ENCODE data around the gene ADAM22.

The ADAM22 gene

DNA sequence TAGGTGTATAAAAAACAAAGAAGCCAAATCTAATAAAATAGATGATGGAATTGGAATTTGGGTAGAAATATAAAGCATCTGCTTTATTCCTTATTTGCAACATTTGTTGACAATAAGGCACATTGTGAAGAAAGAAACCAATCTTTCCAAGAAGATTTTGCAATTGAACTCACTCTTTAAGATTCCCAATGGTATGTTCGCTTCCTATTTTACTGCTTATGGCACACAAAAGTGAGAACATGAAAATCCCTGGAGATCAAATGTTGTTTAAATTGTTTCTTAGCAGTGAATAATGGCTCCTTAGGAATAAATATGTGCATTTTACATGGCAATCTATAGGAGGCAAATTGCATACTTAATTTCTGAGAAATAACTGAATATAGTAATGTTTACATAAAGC lies 84.5 kb downstream of the ADAM22 start:
- Histone ChIP-seq H3K36me3 (no peaks in the 10 kb centered on the region), H3K27me3 (no peaks in the 10 kb centered on the region), H3K9me3 (no peaks in the 10 kb centered on the region), H3K4me1 (no peaks in the 10 kb centered on the region), H3K4me3 (ENCODE audit: low read depth, low read length) (no peak overlapping the region)
- no peak for DNase-seq
- TF ChIP-seq, protein P1, sequence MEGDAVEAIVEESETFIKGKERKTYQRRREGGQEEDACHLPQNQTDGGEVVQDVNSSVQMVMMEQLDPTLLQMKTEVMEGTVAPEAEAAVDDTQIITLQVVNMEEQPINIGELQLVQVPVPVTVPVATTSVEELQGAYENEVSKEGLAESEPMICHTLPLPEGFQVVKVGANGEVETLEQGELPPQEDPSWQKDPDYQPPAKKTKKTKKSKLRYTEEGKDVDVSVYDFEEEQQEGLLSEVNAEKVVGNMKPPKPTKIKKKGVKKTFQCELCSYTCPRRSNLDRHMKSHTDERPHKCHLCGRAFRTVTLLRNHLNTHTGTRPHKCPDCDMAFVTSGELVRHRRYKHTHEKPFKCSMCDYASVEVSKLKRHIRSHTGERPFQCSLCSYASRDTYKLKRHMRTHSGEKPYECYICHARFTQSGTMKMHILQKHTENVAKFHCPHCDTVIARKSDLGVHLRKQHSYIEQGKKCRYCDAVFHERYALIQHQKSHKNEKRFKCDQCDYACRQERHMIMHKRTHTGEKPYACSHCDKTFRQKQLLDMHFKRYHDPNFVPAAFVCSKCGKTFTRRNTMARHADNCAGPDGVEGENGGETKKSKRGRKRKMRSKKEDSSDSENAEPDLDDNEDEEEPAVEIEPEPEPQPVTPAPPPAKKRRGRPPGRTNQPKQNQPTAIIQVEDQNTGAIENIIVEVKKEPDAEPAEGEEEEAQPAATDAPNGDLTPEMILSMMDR (IDR thresholded peaks at IDR 0.05; ENCODE audit: low read depth, low read length), result no peak

DNA sequence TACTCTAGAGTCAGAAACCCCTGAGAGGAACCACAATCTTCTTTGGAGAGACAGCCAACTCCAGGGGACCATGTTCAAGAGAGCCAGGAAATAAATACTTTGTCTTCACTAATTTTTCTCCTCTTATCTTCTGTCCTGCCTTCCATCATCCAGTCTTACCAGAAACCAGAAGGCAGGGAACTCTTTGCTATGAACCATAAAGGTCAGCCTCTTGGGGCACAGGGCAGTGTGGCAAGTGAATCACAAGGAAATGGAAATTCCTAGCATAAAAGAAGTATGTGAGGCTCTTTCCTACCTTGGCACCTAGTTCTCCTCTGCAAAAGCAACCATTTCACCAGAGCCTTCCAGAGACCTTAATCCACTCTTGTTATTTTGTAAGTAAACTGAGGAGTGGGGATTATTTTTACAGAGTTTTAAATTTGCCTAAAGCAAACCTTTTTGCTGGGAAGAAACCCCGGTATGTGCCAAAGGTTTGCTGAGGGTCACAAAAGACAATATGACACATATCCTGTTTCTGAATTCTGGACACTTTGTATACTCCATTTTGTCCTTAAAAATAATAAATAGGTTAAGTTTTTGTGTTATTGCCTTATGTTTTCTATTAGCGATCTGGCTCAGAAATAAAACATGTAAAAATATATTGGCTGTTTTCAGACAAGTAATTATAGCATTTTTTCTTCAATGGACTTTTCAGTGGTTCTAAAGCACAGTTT lies 87.1 kb downstream of the ADAM22 start:
- Histone ChIP-seq H3K27me3 (no peaks in the 10 kb centered on the region), H3K9me3 (no peaks in the 10 kb centered on the region), H3K4me3 (ENCODE audit: low read depth, low read length) (no peak overlapping the region), H3K36me3 (no peaks in the 10 kb centered on the region), H3K4me1 (no peaks in the 10 kb centered on the region)
- DNase-seq, result no peak
- TF ChIP-seq, protein P1 (IDR thresholded peaks at IDR 0.05; ENCODE audit: low read depth, low read length), result no peak

DNA sequence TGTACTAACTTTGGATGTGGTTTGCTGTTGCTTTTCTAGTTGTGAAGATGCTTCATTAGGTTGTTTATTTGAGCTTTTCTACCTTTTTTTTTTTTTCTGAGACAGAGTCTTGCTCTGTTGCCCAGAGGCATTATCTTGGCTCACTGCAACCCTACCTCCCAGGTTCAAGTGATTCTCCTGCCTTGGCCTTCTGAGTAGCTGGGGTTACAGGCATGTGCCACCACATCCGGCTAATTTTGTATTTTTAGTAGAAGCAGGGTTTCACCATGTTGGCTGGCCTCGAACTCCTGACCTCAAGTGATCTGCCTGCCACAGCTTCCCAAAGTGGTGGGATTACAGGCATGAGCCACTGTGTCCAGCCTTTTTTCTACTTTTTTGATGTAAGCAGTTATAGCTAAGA lies 93.7 kb downstream of the ADAM22 start:
- no peak for DNase-seq
- Histone ChIP-seq H3K4me1 (no peaks in the 10 kb centered on the region), H3K36me3 (no peaks in the 10 kb centered on the region), H3K9me3 (no peaks in the 10 kb centered on the region), H3K4me3 (ENCODE audit: low read depth, low read length) (no peak overlapping the region), H3K27me3 (no peaks in the 10 kb centered on the region)
- TF ChIP-seq, protein P1 (IDR thresholded peaks at IDR 0.05; ENCODE audit: low read depth, low read length), result no peak

DNA sequence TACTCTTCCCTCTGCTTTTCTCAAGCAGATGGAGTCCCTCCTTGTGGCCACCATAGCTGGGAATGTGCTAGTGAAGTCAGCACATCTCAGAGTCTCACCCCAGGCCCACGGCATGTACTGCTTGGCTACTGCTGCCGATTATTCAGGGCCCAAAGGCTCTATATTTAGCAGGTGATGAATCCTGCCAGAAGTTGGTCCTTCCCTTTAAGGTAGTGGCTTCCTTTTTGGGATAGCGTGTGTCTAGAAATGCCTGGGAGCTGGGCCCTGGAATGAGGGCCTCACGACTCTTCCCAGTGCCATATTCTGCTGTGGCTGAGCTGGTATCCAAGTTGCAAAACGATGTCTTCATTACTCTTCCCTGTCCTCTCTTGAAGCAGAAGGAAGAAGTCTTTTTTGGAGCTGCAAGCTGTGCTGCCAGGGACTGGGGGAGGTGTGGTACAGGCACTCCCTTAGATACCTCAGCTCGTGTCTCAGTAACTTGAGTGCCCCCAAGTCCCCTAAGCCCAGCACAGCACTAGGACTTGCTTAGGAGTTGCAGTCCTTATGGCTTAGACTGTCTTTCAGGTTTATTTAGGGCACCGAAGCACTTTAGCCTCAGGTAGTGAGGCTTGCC lies 100.1 kb downstream of the ADAM22 start:
- H3K27me3 ChIP-seq, result no peaks in the 10 kb centered on the region
- no peaks in the 10 kb centered on the region for H3K36me3 ChIP-seq
- TF ChIP-seq, protein P1 (IDR thresholded peaks at IDR 0.05; ENCODE audit: low read depth, low read length), result no peak
- H3K4me3 ChIP-seq (ENCODE audit: low read depth, low read length), result no peak overlapping the region
- DNase-seq, result no peak
- peaks cover 4% of the 10 kb centered on the region; the same call in 1 of the 2 replicates for H3K4me1 ChIP-seq
- no peaks in the 10 kb centered on the region for H3K9me3 ChIP-seq

DNA sequence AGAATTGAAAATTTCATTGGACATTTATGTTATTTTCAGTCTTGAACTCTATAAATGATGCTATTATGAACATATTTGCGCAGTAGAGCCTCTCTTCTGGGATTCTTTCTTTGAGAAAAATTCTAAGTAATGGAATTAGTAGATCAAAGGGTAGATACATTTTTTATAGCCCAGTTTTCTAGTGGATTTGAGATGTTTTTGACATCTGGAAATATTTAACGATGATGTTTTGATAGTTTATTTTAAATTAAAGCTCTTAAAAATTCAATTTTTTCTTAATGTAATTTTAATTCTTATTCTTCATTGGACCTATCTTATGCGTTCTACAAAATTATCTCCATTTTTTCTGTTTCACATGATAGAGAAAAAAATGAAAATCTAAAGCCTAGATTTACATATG lies 103.0 kb downstream of the ADAM22 start:
- DNase-seq, result no peak
- H3K27me3 ChIP-seq, result no peaks in the 10 kb centered on the region
- TF ChIP-seq, protein P1 (IDR thresholded peaks at IDR 0.05; ENCODE audit: low read depth, low read length), result no peak
- peaks cover 6% of the 10 kb centered on the region for H3K4me1 ChIP-seq
- H3K4me3 ChIP-seq (ENCODE audit: low read depth, low read length), result no peak overlapping the region
- no peaks in the 10 kb centered on the region for H3K36me3 ChIP-seq
- H3K9me3 ChIP-seq, result no peaks in the 10 kb centered on the region

DNA sequence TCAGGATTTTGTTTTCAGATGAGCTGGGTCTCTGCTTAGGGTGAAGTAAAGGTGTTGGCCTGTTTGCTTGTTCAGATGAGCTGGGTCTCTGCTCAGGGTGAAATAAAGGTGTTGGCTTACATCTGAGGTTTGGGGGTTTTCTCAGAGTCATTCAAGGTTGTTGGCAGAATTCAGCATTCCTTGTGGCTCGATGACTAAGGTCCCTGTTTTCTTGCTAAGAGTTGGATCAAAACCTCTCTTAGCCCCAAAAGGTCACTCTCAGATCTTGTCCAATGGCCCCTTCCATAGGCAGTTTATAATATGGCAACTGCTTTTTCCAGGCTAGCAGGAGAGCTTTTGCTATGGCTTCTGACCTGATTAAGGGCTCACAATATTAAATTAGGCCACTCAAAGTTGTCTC lies 106.6 kb downstream of the ADAM22 start:
- Histone ChIP-seq H3K36me3 (no peaks in the 10 kb centered on the region), H3K9me3 (no peaks in the 10 kb centered on the region), H3K4me1 (peaks cover 3% of the 10 kb centered on the region), H3K4me3 (ENCODE audit: low read depth, low read length) (no peak overlapping the region), H3K27me3 (no peaks in the 10 kb centered on the region)
- TF ChIP-seq, protein P1 (IDR thresholded peaks at IDR 0.05; ENCODE audit: low read depth, low read length), result no peak
- no peak for DNase-seq

All from BE2C (cell line).